ENCODE results near the gene IL22.

Gene IL22

GRCh38 chr12:68253504-68253903 lies at the start of gene IL22:
IL22 (minus strand) TSS chr12:68253604; CDS start chr12:68253448, 156 bp downstream.
- Histone ChIP-seq H3K4me3 (ENCODE audit: severe bottlenecking) (no peak within 1 kb of the TSS), H3K4me1 (ENCODE audit: insufficient read depth, poor library complexity, severe bottlenecking) (no peaks in the 10 kb centered on the region), H3K36me3 (ENCODE audit: low read depth) (no peaks in the 10 kb centered on the region), H3K27me3 (ENCODE audit: insufficient read depth, poor library complexity, severe bottlenecking) (no peaks in the 10 kb centered on the region), H3K27ac (ENCODE audit: poor library complexity, severe bottlenecking) (no peak within 1 kb of the TSS), H3K9me3 (ENCODE audit: severe bottlenecking) (no peaks in the 10 kb centered on the region)
- DNase-seq (ENCODE audit: low spot score), result no peak
- no peak for TF ChIP-seq CTCF (IDR thresholded peaks at IDR 0.05; ENCODE audit: poor library complexity, severe bottlenecking)
- no peak for ATAC-seq (ENCODE audit: low read depth)

GRCh38 chr12:68297929-68298328 lies 44.5 kb upstream of the IL22 start:
- no peak overlapping the region for H3K4me3 ChIP-seq (ENCODE audit: severe bottlenecking)
- no peak for TF ChIP-seq CTCF (IDR thresholded peaks at IDR 0.05; ENCODE audit: poor library complexity, severe bottlenecking)
- peaks cover 5% of the 10 kb centered on the region for H3K9me3 ChIP-seq (ENCODE audit: severe bottlenecking)
- no peak overlapping the region for H3K27ac ChIP-seq (ENCODE audit: poor library complexity, severe bottlenecking)
- H3K27me3 ChIP-seq (ENCODE audit: insufficient read depth, poor library complexity, severe bottlenecking), result no peaks in the 10 kb centered on the region
- H3K36me3 ChIP-seq (ENCODE audit: low read depth), result peaks cover 37% of the 10 kb centered on the region
- DNase-seq (ENCODE audit: low spot score), result no peak
- ATAC-seq (ENCODE audit: low read depth), result no peak
- no peaks in the 10 kb centered on the region for H3K4me1 ChIP-seq (ENCODE audit: insufficient read depth, poor library complexity, severe bottlenecking)

GRCh38 chr12:68294251-68294650 lies 40.8 kb upstream of the IL22 start:
- H3K36me3 ChIP-seq (ENCODE audit: low read depth), result peaks cover 14% of the 10 kb centered on the region
- no peak overlapping the region for H3K27ac ChIP-seq (ENCODE audit: poor library complexity, severe bottlenecking)
- ATAC-seq (ENCODE audit: low read depth), result no peak
- H3K4me3 ChIP-seq (ENCODE audit: severe bottlenecking), result no peak overlapping the region
- no peaks in the 10 kb centered on the region for H3K27me3 ChIP-seq (ENCODE audit: insufficient read depth, poor library complexity, severe bottlenecking)
- H3K4me1 ChIP-seq (ENCODE audit: insufficient read depth, poor library complexity, severe bottlenecking), result peaks cover 6% of the 10 kb centered on the region
- H3K9me3 ChIP-seq (ENCODE audit: severe bottlenecking), result no peaks in the 10 kb centered on the region
- no peak for DNase-seq (ENCODE audit: low spot score)
- TF ChIP-seq CTCF (IDR thresholded peaks at IDR 0.05; ENCODE audit: poor library complexity, severe bottlenecking), result no peak

- Histone ChIP-seq H3K27me3 (ENCODE audit: insufficient read depth, poor library complexity, severe bottlenecking) (no peaks in the 10 kb centered on the region), H3K4me1 (ENCODE audit: insufficient read depth, poor library complexity, severe bottlenecking) (peaks cover 6% of the 10 kb centered on the region), H3K27ac (ENCODE audit: poor library complexity, severe bottlenecking) (no peak overlapping the region), H3K36me3 (ENCODE audit: low read depth) (peaks cover 14% of the 10 kb centered on the region), H3K4me3 (ENCODE audit: severe bottlenecking) (no peak overlapping the region), H3K9me3 (ENCODE audit: severe bottlenecking) (no peaks in the 10 kb centered on the region)
- no peak for TF ChIP-seq CTCF (IDR thresholded peaks at IDR 0.05; ENCODE audit: poor library complexity, severe bottlenecking)
- ATAC-seq (ENCODE audit: low read depth) (no peak), DNase-seq (ENCODE audit: low spot score) (no peak)
These were observed 39.9 kb upstream of the IL22 start for GRCh38 chr12:68293347-68293746.

GRCh38 chr12:68292151-68292943 lies 38.9 kb upstream of the IL22 start:
- Histone ChIP-seq H3K9me3 (ENCODE audit: severe bottlenecking) (no peaks in the 10 kb centered on the region), H3K27ac (ENCODE audit: poor library complexity, severe bottlenecking) (no peak overlapping the region), H3K27me3 (ENCODE audit: insufficient read depth, poor library complexity, severe bottlenecking) (no peaks in the 10 kb centered on the region), H3K4me1 (ENCODE audit: insufficient read depth, poor library complexity, severe bottlenecking) (peaks cover 6% of the 10 kb centered on the region), H3K4me3 (ENCODE audit: severe bottlenecking) (no peak overlapping the region), H3K36me3 (ENCODE audit: low read depth) (peaks cover 14% of the 10 kb centered on the region)
- no peak for TF ChIP-seq CTCF (IDR thresholded peaks at IDR 0.05; ENCODE audit: poor library complexity, severe bottlenecking)
- no peak for DNase-seq (ENCODE audit: low spot score)
- no peak for ATAC-seq (ENCODE audit: low read depth)

Data from RWPE2 (cell line).